ENCODE measurements around the gene SMPD3.

The SMPD3 gene

DNA sequence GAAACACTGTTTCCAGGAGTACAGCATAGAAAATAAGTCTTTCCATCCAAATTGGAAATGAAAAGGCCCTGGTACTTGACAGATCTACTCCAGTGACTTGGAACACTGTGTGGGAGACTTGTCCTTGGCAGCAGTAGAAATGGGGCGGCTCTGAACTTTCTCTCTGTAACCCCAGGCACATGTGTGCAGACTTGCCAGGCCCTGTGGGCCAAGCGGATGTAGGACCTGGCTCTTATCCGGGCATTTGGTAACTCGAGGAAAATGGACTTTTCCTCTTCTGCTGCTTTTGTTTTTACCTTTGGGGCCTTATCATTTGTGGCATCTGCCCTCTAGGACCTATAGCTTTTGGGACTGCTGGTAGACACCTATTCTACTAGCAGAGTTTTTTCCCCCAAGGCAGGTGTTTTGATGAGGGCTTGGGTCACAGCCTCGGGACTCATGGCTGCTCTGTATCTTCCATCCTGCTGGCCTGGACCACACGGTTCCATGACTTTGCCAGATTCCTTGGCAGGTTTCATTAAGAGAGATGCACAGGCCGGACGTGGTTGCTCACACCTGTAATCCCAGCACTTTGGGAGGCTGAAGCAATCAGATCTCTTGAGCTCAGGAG lies 43.5 kb downstream of the SMPD3 start:
- no peak for DNase-seq (ENCODE audit: low spot score)

DNA sequence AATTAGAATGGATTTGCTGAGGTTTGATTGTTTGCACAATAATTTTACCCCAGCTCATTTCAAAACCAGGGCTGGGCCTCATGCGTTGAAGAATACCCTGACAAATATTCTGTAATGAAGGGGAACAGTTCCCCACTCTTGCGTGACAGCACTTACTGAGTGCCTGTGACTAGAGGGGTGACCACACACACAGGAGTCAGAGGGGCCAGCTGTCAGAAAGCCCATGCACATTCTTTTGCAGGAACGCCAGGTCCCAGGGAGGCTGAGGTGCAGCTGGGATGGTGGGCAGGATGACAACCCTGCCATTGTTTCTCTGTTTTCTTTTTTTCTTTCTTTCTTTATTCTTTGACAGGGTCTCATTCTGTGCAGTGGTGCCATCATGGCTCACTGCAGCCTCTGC lies 44.6 kb downstream of the SMPD3 start:
- no peak for DNase-seq (ENCODE audit: low spot score)

DNA sequence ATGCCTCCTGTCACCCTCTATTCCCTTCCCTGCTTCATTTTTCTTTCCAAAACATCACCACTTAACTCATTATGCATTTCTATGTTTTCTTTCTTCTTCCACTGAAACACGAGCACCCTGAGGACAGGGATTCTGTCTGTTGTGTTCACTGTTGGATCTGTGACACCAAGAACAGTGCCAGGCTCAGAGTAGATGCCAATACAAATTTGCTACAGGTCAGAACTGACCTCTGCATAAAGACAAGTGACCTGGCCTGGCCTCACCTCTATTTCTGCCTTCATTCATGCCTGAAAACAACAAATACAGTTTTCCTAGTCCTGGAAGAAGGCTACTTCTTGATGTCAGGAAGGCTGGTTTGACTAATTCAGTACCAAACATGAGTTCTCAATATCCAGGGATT lies 45.1 kb downstream of the SMPD3 start:
- DNase-seq (ENCODE audit: low spot score) = no peak

DNA sequence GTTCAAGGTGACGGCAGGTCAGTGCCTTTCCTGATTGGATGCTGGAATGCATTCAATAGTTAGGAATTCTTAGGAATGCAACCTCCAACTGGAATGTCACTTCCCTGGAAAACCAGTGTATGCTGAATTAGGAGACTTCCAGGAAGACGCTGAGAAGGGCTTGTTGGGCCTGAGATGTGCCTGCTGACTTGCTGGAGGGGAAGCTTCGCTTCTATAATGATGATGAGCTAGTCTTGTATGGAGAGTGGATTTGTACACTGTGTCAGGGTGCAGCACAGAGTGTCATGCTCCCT lies 45.6 kb downstream of the SMPD3 start:
- DNase-seq (ENCODE audit: low spot score) = peak; percentile 17

DNA sequence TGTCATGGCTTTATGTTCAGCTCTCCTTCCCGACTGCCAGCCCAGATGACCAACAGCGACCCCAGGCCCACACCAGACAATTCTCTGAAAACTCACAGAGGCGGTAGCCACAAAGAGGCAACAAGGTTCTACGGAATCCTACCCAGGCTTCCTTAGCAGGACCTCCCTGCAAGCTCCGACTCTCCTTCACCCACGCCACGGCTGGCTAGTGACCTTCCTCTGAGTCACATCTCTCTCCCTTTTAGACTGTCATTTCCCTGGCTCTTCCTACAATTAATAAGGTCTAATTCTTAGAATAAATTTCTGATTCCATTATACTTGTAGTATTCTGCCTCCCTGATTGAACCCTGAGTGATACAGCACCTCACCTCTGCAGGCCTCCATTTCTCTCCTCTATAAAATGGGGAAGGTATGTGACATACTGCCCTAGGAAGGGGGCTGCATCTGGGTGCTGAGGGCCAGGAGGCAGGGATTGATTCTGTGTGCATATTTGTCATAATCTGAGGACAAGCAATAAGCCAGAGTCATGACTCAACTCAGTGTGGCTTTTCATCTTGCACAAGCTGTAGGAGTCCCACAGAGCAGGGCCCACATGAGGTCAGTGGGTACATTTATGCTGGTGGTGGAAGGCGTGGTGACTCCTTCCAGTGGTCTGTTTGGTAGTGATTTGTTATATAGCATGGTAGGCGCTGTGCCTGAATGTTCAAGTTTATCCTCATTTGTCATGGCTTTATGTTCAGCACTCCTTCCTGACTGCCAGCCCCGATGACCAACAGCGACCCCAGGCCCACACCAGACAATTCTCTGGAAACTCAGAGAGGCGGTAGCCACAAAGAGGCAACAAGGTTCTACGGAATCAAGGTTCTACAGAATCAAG lies 46.2 kb downstream of the SMPD3 start:
- peak; percentile 33 for DNase-seq (ENCODE audit: low spot score)

DNA sequence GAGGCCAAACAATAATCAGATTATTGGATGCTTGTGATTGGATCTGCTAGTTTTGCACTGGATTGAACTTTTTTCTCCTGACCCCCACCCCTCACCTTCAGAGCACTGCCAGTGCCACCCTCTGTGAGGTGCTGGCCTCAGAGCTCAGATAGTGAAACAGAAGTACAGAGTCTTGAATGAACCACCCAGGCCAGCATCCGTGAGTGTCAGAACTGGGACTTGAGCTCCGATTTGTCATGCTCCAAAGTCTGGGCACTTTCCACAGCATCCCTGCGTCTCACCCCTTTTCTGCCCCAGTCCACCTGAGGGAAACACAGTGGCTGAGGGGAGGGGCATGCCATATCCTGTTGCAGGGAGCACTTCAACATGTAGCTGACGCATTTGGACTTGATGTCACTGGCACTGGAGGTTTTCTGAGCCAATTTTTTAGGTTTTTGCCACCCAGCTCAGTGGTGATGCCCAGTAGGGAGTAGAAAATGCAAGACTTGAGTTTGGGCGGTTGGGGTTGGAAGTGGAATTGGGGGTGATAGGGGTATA lies 47.3 kb downstream of the SMPD3 start:
- no peak for DNase-seq (ENCODE audit: low spot score)

DNA sequence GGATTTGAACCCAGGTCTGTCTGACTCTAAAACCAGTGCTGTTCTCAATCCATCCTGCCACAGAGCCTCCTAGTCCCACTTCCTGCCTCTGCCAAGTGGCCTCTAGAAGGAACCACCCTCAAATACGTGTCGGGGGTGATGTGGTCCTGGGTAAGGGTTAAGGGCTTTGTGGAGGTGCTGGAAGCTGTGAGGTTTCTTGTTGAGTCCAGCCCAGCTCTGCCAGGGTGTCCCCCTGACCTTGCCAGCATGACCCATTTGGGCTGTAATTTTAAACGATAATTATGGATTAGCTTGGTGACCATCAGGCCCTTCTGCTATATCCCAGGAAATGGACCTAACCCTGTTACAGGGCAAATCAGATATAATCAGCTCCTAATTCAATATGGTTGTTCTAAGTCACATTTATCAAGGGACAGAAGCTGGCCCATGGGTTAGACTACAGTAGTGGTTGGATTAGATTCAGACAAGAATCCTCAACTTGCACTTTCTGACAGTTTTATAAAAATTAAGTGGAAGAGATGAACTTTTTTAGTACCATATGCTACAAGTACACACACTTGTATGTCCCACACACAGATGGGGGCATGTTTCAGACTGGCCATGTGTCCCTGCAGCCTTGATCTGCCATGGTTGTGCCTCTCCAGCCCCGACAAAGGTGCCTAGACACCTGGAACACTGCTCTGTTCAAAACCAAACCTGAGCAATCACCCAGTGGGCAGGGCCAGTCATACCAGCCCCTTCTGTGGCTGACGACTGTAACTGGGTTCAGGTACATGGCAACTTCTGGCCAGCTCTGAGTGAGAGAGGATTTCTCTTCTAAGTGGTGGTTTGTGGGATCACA lies 48.0 kb downstream of the SMPD3 start:
- DNase-seq (ENCODE audit: low spot score) = no peak

DNA sequence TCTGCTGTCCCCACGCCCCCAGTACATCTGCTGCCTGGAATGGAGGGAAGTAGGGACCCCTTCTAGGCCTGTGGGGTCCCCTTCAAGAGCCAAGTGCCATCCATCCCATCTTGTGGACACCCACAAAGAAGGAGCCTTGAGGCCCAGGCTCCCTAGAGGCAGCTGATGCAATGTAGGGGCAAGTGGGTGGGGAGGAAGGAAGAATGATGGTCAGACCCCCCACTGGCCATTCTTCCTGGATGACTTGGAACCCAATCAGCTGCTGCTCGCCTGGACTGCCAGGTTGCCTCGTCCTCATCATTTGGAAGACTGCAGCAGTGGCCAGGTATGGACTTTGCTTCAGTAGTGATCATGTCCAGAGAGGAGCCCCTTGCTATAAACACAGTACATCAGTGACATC lies 48.9 kb downstream of the SMPD3 start:
- no peak for DNase-seq (ENCODE audit: low spot score)

DNA sequence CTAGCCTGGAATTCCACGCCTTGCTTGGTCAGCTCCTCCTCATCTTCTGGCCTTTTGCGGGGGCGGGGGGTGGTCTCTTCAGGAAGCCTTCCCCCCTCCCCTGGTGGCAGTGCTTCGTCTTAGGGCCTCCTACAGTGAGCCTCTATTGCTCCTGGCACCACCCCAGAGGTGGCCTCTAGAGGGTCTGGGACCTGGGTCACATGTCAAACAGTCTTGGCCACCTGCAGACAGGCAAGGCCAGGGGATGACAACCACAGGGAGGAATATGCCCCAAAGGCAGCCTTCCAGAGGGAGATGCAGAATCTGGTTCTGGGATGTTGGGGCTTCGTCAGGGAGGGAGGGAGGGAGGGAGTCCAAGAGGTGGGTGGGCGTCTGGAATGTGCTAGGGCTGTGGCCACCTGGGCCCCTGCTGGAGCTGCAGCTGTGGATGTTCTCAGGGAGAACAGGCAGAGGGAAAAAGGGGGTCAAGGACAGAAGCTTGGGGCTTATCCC lies 50.6 kb downstream of the SMPD3 start:
- DNase-seq (ENCODE audit: low spot score) = no peak

DNA sequence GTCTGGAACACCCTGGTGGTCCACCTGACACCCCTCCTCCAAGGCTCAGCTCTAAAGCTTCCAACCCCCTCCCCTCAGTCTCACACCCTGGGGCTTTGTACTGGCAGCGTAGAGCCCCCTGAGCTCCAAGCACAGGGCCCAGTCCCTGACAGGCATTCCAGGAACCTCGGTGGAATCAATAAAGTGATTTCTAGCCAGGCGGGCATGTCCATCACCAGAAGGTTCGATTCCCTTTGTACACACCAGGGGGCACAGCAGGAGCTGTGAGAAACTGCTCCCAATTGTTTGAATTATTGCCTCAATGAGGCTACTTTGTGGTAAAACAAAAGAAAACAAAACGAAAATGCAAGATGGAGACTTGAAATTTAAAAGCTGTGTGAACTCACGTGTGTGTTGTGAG lies 51.8 kb downstream of the SMPD3 start:
- DNase-seq (ENCODE audit: low spot score) = peak; percentile 48

DNA sequence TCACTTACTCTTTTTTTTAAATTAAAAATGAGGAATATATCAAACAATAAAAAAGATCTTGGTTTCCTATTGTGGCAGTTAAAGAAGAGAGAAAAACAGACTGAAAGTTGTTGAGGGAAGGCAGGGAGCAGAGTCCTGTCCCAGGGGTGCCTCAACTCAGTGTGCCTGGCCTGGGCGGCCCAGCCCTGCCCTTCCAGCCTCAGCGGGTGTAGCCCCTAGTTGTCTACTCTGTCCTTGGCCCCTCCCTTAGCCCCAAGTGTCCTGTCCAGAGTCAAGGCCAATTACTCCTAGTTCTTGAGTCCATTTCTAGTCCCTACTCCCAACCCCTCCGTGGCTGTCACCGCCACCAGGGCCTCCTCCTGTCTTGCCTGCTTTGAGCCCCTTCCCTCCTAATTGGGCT lies 52.5 kb downstream of the SMPD3 start:
- no peak for DNase-seq (ENCODE audit: low spot score)

DNA sequence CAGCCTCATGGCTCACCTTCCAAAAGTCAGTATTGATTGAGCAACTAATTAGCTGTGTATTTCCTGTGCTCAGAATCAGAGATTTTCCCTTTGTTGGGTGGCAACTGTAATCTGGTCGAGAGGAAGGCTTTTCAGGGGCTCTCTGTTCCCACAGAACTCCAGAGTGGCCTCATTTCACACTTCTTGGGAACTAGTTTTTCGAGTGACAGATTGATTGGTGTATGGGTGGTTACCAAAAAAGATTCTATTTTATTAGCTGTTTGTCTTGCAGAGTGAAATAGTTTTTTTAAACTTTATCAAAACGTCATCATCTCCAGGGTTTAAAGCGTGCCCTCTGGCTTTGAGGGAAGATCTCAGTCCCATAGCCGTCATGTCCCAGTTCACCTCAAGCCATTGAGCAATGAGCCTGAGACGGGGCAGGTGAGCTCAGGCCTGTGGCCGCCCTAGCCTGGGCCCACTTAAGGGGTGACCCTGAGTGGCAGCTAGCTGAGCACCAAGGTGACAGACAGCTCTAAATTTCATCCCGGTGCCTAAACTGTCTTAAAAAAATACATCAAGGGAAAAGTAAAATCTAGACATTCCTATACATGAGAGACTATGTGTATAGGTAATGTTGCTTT lies 53.0 kb downstream of the SMPD3 start:
- no peak for DNase-seq (ENCODE audit: low spot score)

DNA sequence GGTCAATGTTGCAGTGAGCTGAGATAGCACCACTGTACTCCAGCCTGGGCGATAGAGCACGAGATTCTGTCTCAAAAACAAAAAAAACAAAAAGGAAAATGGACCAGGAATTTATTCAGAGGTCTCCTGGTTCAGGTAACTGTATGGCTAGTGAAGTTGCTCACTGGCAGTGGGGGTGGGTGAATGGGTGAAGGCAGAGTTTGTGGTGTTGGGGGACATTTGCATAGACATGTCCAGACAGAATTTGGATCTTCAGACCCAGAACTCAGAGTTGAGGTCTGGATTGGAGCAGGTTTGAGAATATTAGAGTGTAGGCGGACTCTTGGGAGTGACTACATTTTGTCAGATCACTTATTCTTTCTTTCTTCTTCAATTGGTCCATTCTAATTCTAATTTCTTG lies 55.0 kb downstream of the SMPD3 start:
- DNase-seq (ENCODE audit: low spot score) = no peak

DNA sequence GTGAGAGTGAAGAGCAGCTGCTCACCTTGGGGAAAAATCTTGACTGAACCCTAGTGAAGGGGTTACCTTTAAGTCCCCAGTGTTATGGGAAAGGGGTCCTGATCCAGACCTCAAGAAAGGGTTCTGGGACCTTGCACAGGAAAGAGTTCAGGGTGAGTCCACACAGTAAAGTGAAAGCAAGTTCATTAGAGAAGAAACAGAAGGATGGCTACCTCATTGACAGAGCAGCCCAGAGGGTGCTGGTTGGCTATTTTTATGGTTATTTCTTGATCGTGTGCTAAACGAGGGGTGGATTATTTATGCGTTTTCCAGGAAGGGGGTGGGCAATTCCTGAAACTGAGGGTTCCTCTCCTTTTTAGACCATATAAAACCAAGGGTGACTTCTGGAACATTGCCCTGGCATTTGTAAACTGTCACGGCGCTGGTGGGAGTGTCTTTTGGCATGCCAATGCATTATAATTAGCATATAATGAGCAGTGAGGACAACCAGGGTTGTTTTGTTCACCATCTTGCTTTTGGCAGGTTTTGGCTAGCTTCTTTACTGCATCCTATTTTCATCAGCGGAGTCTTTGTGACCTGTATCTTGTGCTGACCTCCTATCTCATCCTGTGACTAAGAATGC lies 58.4 kb downstream of the SMPD3 start:
- no peak for DNase-seq (ENCODE audit: low spot score)

DNA sequence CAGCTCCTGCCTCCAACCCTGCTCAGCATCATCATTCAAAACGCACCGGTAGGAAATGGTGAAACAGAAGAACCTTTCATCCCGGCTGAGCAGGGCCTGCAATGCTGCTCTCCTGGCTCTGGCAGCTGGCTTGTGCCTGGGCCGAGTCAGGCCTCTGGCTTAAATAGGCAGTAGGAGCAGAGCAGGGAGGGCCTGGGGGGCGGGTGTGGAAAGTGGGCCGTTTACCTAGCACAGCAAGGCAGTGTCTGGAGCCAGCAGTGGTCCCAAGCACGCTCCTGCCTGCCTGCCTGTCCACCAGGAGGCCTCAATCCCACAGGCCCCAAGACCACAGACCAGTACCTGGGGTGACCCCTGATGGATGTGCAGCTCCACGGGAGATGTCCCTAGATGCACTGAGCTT lies 59.3 kb downstream of the SMPD3 start:
- no peak for DNase-seq (ENCODE audit: low spot score)

DNA sequence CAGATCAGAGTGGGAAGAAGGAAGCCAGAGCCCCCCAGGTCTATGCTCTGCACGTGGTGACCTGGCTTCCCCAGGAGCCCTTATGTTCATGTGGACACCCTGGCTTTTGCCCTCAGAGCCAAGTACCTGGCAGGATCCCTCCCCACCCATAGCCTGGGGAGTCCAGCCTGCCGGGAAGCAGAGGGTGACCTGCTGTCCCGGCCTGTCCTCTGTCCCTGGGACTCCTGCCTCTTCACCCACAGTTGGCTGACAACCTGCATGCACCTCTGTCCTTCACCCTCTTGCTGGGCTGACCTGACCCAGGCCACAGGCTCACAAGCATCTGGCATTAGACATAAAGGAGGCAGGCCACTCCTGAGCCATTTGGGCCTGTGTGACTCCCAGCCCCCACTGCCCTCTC lies 60.2 kb downstream of the SMPD3 start:
- DNase-seq (ENCODE audit: low spot score) = no peak

DNA sequence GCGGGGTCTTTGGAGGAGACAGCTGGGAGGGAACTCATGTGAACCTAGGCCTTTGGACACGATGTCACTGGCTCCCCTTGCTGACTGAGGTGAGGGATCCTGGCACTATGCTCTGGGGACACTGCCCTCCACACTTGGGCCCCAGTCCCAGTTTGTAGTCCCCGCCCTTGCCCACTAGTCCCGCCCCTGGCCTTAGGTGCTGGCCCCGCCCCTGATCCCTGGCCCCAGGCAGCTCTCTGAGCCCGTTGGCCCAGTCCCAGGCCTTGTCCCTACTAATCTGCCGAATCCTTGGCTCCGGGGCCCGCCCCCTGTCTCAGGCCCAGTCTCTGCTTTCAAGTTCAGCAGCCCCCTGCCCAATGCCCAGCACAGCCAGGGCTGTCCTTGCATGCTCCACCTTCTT lies 61.0 kb downstream of the SMPD3 start:
- no peak for DNase-seq (ENCODE audit: low spot score)

DNA sequence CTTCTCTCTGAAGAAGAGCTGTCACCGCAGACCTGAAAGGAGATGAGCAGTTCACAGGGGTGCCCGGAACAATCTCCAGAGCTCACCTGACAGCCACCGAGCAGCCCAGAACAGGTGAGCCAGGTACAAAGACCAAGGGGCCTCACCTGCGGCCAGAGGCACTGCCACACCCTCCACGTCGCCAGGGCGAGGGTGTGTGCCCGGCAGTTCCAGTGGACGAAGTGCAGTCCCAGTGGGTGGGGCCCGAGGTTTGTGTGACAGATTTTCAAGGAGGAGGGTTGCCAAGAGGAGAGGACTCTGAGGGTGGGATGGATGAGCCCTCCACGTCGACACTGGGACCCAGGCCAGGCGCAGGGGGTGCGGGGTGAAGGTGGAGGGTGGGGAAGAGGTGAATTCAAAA lies 61.7 kb downstream of the SMPD3 start:
- no peak for DNase-seq (ENCODE audit: low spot score)

DNA sequence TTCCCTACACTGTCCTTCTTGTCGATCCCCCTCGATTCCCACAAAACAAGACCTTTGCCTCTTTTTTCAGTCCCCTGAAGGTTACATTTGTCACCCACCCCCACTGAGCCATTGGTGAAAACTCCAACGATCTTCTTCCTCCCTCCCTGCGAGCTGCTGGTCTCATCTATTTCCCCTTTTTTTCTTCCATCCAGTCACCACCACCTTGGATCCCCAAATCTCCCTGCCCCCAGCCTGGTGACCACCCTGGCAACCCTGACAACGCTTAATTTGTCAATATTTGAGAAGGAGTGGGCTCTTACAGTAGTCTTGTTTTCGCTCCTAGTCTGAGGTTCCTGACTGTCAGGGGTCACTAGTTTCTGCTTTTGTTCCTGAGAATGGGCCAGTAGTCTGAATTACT lies 62.9 kb downstream of the SMPD3 start:
- DNase-seq (ENCODE audit: low spot score) = no peak

DNA sequence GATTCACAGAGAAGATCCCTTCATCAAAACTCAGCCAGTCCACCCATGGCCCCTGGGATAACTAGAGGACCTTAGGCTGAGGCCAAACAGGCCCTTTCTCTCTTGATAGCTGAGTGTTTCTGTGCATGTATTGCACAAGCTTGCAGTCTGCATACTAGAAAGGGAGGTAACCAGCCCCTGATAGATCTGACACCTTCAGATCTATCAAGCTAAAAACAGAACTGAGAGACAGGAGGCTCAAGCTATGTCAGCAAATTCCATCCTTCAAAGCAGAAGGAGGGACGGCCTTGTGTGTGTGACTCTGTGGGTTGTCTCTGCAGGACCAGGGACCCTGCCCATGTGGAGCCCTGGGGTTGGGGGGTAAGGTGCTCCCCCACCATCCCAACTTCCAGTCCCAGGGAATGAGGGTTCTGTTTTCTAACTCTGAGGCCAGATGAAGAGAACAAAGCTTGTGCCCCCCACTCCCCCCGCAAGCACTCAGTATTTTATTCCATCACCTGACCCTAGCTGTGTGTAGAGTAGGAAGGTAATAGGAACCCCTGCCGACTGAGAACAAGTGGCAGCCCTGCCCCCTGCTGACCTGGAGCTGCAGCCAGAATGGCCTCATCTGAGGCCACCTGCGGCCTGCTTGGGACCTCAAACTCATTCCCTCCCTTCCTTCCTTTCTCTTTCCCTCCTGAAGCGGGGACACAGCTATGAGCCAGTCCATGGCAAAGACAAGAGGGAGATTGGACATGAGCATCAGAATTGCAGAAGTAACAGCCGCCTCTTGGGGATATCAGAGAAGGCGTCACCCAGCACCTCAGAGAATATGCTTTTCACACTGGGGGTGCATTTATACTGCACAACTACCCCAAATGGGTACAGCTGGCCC lies 63.8 kb downstream of the SMPD3 start:
- no peak for DNase-seq (ENCODE audit: low spot score)

DNA sequence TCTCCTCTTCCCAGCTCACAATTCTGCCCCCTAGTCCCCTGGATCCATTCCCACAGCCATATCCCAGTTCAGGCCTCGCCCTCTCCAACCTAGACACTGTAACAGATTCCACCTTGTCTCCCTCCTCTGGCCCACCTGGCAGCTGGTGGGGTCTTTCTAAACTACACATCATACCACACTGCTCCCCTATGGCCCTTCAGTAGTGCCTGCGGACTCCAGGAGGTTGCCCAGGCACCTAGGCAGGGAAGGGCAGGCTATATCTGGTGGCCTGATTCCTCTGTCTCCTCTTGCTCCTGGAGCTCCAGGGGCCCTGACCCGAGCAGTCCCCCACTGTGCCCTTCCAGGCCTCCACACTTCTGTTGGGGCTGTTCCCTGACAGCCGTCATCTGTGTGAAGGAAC lies 64.5 kb downstream of the SMPD3 start:
- no peak for DNase-seq (ENCODE audit: low spot score)

Data from kidney tubule cell (primary cell).